Testis (tissue), 3 donors: Measurements from ENCODE around the gene TEX44. TPM values are rescaled to one million over a fixed set of nuclear protein-coding genes. Genes with fewer than 3 reads are reported as not detected.

Experiments
- DNase-seq: peaks from one replicate; pipeline ENCODE4 v3.0.0-alpha.2; 2019
- H3K27ac ChIP-seq, 2 donors: fragments of 200-600 bp; sonication (generic); one replicate each; pipeline ENCODE4 v1.5.1; 2019
- H3K27me3 ChIP-seq: fragments of 200-600 bp; sonication (generic); one replicate; pipeline ENCODE4 v1.5.1; 2019
- H3K36me3 ChIP-seq: fragments of 200-600 bp; sonication (generic); one replicate; pipeline ENCODE4 v1.5.1; 2017; ENCODE audit warnings: low read depth; ENCODE audit errors: missing control alignments
- H3K4me1 ChIP-seq: fragments of 200-600 bp; sonication (generic); one replicate; pipeline ENCODE4 v1.5.1; 2019
- H3K4me3 ChIP-seq, 2 donors: fragments of 200-600 bp; sonication (generic); one replicate each; pipeline ENCODE4 v1.5.1; 2017 to 2019
- H3K9me3 ChIP-seq: fragments of 200-600 bp; sonication (generic); one replicate; pipeline ENCODE4 v1.5.1; 2017
- CTCF ChIP-seq, 3 experiments: fragments of 450-650 bp in 2 of 3; fragments of 200-600 bp in 1 of 3; sonication (generic) in 1 of 3; IDR thresholded peaks; one replicate each; pipeline ENCODE4 v1.5.1; 2016 to 2019; ENCODE audit warnings: antibody characterized with exemption in 3 of 3, mild to moderate bottlenecking in 2 of 3, moderate library complexity in 1 of 3
- POLR2A ChIP-seq: fragments of 450-650 bp; IDR thresholded peaks from one replicate; pipeline ENCODE4 v1.6.1; 2017; ENCODE audit warnings: antibody characterized with exemption, mild to moderate bottlenecking, moderate library complexity
- WGBS, 2 donors: methylation state at CpG; one replicate each; pipeline ENCODE4 v1.1.5; 2018; 5-methylcytosine and 5-hydroxymethylcytosine counted together
- intact Hi-C: fragments of 100-400 bp; cut with DNase I; formaldehyde crosslinking; loops from one replicate; pipeline ENCODE4 v1.15.1; 2023; ENCODE audit warnings: low total_unique reads
- polyA plus RNA-seq: library from polyadenylated mRNA; stranded (reverse); fragments of 350-450 nt; fragmentation: Illumina TruSeq; extraction: RNeasy Lipid Tissue Mini Kit (QIAGEN cat#74804); gene quantifications from one replicate; pipeline ENCODE4 v1.2.3, GENCODE V29; 2014; ENCODE audit warnings: low read depth, low replicate concordance; ENCODE audit not compliant: insufficient read depth
- total RNA-seq, 2 donors: library from RNA; depleted of rRNA; stranded (reverse); fragments of >200 nt; gene quantifications; one replicate each; pipeline ENCODE4 v1.2.3, GENCODE V29; 2016

The TEX44 gene
- total and polyA plus RNA-seq, 3 donors from 2014 or later, result 84.4 to 248 (median 166) TPM

DNA sequence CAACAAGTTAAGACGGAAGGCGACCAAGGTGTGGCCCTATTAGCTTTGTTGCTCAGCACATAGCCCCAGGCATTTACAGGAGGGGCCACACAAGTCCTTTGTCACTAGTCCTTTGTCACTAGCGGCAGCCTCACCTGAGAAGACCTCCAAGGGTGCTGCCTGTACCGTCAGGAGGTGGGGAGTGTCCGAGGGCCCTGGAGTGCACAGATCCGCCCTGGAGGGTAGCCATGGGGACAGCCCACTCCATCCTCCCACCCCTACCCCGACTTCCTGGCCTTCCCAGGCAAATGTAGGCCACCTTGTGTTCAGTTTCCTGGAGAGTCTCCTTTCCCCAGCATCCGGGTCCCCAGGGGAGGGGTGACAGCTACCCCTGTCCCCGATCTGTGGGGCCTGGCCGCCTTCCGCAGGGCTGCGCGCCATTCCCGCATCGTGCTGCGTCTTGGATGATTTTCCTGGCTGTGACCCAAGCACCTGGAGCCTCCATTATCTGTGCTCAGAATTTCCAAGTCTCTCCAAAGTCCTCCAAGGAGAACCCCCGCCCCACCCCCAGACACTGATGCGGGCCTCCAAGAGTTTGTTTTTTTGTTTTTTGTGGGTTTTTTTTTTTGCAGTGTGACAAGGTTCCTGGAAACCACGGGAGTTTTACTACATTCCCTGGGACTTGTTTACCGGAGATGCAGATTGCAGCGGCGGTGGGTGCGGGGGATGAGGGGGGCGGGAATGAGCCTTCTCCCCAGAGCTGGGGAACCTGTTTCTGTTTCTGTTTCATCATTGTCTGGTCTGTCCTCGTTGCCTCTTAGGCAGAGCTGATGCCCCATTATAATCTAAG is 28.6 kb downstream of the TEX44 start:
- peak overlapping the region; percentile 73 to 81 for H3K27ac ChIP-seq
- peak; percentile 62 for DNase-seq
- H3K27me3 ChIP-seq, result no peaks in the 10 kb centered on the region
- no peaks in the 10 kb centered on the region for H3K9me3 ChIP-seq
- H3K4me3 ChIP-seq, result peak overlapping the region in 1 of 2 donors; percentile 18
- H3K4me1 ChIP-seq, result peaks cover 12% of the 10 kb centered on the region
- H3K36me3 ChIP-seq, result no peaks in the 10 kb centered on the region
- WGBS, 2 donors, result 14 to 20% methylated on average over 21 to 25 of the region's 25 CpGs
- intact Hi-C loops, result no loop called here
- TF ChIP-seq POLR2A, result no peak
- TF ChIP-seq CTCF (IDR thresholded peaks at IDR 0.05), result no peak

DNA sequence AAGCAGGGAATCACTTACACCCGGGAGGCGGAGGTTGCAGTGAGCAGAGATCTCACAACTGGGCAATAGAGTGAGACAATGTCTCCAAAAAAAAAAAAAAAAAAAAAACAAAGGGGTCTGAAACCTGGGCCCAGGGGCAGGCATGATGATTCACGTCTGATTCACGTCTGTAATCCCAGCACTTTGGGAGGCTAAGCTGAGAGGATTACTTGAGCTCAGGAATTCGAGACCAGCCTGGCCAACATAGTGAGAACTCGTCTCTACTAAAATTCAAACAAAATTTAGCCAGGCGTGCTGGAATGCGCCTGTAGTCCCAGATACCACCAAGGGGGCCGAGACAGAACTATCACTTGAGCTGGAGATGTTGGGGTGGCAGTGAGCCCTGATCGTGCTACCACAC is 30.3 kb downstream of the TEX44 start:
- no peak for TF ChIP-seq CTCF (IDR thresholded peaks at IDR 0.05)
- TF ChIP-seq POLR2A, result no peak
- Histone ChIP-seq H3K27ac (no peak overlapping the region), H3K4me1 (peaks cover 12% of the 10 kb centered on the region), H3K36me3 (no peaks in the 10 kb centered on the region), H3K4me3 (no peak overlapping the region), H3K27me3 (no peaks in the 10 kb centered on the region), H3K9me3 (no peaks in the 10 kb centered on the region)
- WGBS, 2 donors, result 95 to 96% methylated on average over 10 of the region's 10 CpGs
- intact Hi-C loops, result no loop called here
- no peak for DNase-seq

DNA sequence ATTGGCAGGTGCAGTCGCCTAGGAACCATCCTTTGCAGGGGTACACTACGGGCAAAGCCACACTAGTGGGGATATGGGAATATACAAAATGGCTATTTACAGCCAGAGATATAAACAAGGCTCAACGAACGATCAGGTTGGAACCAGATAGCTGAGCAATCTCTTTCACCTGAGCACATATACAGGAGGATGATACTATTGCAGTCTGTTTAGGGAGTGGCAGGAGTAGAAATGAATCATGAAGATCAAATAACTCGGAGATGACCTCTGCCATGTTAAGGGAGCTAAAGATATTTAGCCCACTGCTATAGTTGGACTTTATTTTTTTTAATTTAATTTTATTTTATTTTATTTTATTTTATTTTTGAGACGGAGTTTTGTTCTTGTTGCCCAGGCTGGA is 33.8 kb downstream of the TEX44 start:
- no peaks in the 10 kb centered on the region for H3K9me3 ChIP-seq
- H3K36me3 ChIP-seq, result no peaks in the 10 kb centered on the region
- H3K27me3 ChIP-seq, result no peaks in the 10 kb centered on the region
- no peak for DNase-seq
- TF ChIP-seq CTCF (IDR thresholded peaks at IDR 0.05), result no peak
- no peak for TF ChIP-seq POLR2A
- H3K4me3 ChIP-seq, result no peak overlapping the region
- intact Hi-C loops, result no loop called here
- 77 to 81% methylated on average over 6 of the region's 6 CpGs for WGBS, 2 donors
- peaks cover 5% of the 10 kb centered on the region for H3K4me1 ChIP-seq
- H3K27ac ChIP-seq, result no peak overlapping the region

DNA sequence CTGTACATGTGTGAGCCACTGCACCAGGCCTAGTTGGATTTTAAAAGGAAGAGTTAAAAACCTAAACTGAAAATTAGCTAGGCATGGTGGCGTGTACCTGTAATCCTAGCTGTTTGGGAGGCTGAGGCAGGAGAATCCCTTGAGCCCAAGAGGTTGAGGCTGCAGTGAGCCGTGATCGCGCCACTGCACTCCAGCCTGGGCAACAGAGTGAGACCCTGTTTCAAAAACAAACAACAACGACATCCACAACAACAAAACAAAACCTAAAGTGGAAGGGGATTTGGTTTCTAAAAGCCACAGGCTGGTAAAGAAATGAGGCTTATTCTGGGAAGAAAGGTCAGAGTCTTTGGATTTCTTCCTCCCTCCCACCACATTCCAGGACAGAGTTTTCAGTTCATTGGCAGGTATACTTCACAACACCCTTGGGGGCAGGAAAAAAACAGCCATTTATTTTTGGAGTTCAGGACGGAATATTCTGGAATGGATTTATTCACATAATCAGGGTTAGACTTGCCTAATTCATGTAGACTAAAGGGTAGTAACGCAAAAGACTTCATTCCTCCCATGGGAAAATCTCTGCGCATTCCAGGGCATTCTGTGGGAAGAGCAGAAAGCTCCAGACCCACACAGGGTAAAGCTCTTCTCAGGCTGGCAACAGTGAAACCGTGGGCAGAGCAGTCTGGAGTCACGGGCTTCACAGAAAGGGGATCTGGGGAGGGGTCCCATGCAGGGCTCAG is 34.9 kb downstream of the TEX44 start:
- intact Hi-C loops, result no loop called here
- H3K9me3 ChIP-seq, result no peaks in the 10 kb centered on the region
- no peak for DNase-seq

More for the DNA sequence above, 34.9 kb downstream of the TEX44 start:
- TF ChIP-seq CTCF (IDR thresholded peaks at IDR 0.05), result no peak
- no peak for TF ChIP-seq POLR2A
- H3K27me3 ChIP-seq, result no peaks in the 10 kb centered on the region
- H3K4me1 ChIP-seq, result no peaks in the 10 kb centered on the region
- 52 to 60% methylated on average over 10 of the region's 10 CpGs for WGBS, 2 donors
- H3K27ac ChIP-seq, result peak overlapping the region; percentile 70 to 90
- no peaks in the 10 kb centered on the region for H3K36me3 ChIP-seq
- H3K4me3 ChIP-seq, result no peak overlapping the region
